Activated naive CD4-positive, alpha-beta T cell treated with anti-CD3 and anti-CD28 coated beads, Interleukin-2, amount 10 ng/mL, durations not matched to agents 7 days and 5 days (primary cell): ENCODE results near the gene SEC24D.

Experiments used
- CTCF ChIA-PET: fragments of 350-600 bp; sonication (Branson Sonifier 250); formaldehyde crosslinking; loops from one replicate; lab custom pipeline; 2021; ENCODE audit warnings: antibody characterized with exemption; lab: Charles Lee
- DNase-seq: peaks from one replicate; pipeline ENCODE4 v3.0.0-alpha.2; 2020
- H3K27ac Mint-ChIP-seq: one replicate; pipeline ENCODE4 v1.8.0; 2021; ENCODE audit warnings: mild to moderate bottlenecking, moderate library complexity, mixed read lengths
- H3K27me3 Mint-ChIP-seq: one replicate; pipeline ENCODE4 v1.8.0; 2021; ENCODE audit warnings: mild to moderate bottlenecking, mixed read lengths
- H3K36me3 Mint-ChIP-seq: one replicate; pipeline ENCODE4 v1.8.0; 2021; ENCODE audit warnings: mixed read lengths
- H3K4me1 Mint-ChIP-seq: one replicate; pipeline ENCODE4 v1.8.0; 2021; ENCODE audit warnings: mixed read lengths
- H3K4me3 Mint-ChIP-seq: one replicate; pipeline ENCODE4 v1.8.0; 2021; ENCODE audit warnings: mild to moderate bottlenecking, moderate library complexity, mixed read lengths
- H3K9me3 Mint-ChIP-seq: one replicate; pipeline ENCODE4 v1.8.0; 2021; ENCODE audit warnings: mixed read lengths

SEC24D gene

GRCh38 chr4:118703118-118703517, 132.8 kb downstream of the SEC24D start:
- CTCF ChIA-PET: no interaction called here
- no peak overlapping the region for H3K27ac Mint-ChIP-seq
- H3K27me3 Mint-ChIP-seq: no peaks in the 10 kb centered on the region
- no peak overlapping the region for H3K4me3 Mint-ChIP-seq
- peaks cover 35% of the 10 kb centered on the region for H3K36me3 Mint-ChIP-seq
- no peak for DNase-seq
- no peaks in the 10 kb centered on the region for H3K4me1 Mint-ChIP-seq
- no peaks in the 10 kb centered on the region for H3K9me3 Mint-ChIP-seq

GRCh38 chr4:118684873-118685811, 150.8 kb downstream of the SEC24D start, which contains the start of gene METTL14:
TSS of gene METTL14 (plus strand) at chr4:118685392. CDS start at chr4:118685535, 143 bp downstream.
- Mint-ChIP-seq H3K9me3 (no peaks in the 10 kb centered on the region), H3K27me3 (no peaks in the 10 kb centered on the region), H3K4me1 (peaks cover 38% of the 10 kb centered on the region), H3K4me3 (peak within 1 kb of the TSS; percentile 96), H3K27ac (peak within 1 kb of the TSS; percentile 91), H3K36me3 (peaks cover 9% of the 10 kb centered on the region)
- CTCF ChIA-PET: interaction anchor here (0.7 kb wide), 1 partner anchor 180 kb away, joined by 5 read pairs; no protein-coding TSS in a partner anchor
- DNase-seq: peak; percentile 91

- H3K4me1 Mint-ChIP-seq: peaks cover 38% of the 10 kb centered on the region
- peaks cover 7% of the 10 kb centered on the region for H3K36me3 Mint-ChIP-seq
- H3K27me3 Mint-ChIP-seq: no peaks in the 10 kb centered on the region
- DNase-seq: no peak
- no peak overlapping the region for H3K4me3 Mint-ChIP-seq
- CTCF ChIA-PET: no interaction called here
- no peaks in the 10 kb centered on the region for H3K9me3 Mint-ChIP-seq
- H3K27ac Mint-ChIP-seq: no peak overlapping the region
Observed at GRCh38 chr4:118683513-118683912, 152.4 kb downstream of the SEC24D start.

GRCh38 chr4:118682928-118683327, 153.0 kb downstream of the SEC24D start:
- H3K4me1 Mint-ChIP-seq: peaks cover 38% of the 10 kb centered on the region
- CTCF ChIA-PET: interaction anchor here (0.6 kb wide), 1 partner anchor 360 kb away, joined by 3 read pairs; no protein-coding TSS in a partner anchor
- peaks cover 5% of the 10 kb centered on the region for H3K27me3 Mint-ChIP-seq
- H3K4me3 Mint-ChIP-seq: no peak overlapping the region
- no peaks in the 10 kb centered on the region for H3K9me3 Mint-ChIP-seq
- no peak overlapping the region for H3K27ac Mint-ChIP-seq
- H3K36me3 Mint-ChIP-seq: peaks cover 7% of the 10 kb centered on the region
- no peak for DNase-seq

- Mint-ChIP-seq H3K4me3 (no peak overlapping the region), H3K4me1 (peaks cover 18% of the 10 kb centered on the region), H3K36me3 (peaks cover 3% of the 10 kb centered on the region), H3K27me3 (peaks cover 5% of the 10 kb centered on the region), H3K27ac (no peak overlapping the region), H3K9me3 (no peaks in the 10 kb centered on the region)
- DNase-seq: no peak
- CTCF ChIA-PET: no interaction called here
Observed at GRCh38 chr4:118680808-118681207, 155.1 kb downstream of the SEC24D start.

- Mint-ChIP-seq H3K4me1 (no peaks in the 10 kb centered on the region), H3K4me3 (no peak overlapping the region), H3K27ac (no peak overlapping the region), H3K9me3 (no peaks in the 10 kb centered on the region), H3K36me3 (no peaks in the 10 kb centered on the region), H3K27me3 (peaks cover 5% of the 10 kb centered on the region)
- CTCF ChIA-PET: no interaction called here
- no peak for DNase-seq
Observed at GRCh38 chr4:118676128-118676527, 159.8 kb downstream of the SEC24D start.
